Right cardiac atrium (tissue), 5 donors: Measurements from ENCODE around the gene AKAP3. TPM values are rescaled to one million over a fixed set of nuclear protein-coding genes. Genes with fewer than 3 reads are reported as not detected.
A peak's percentile ranks its signal among the peaks of the same experiment; 100 is the strongest.

Experiments used
- ATAC-seq, 2 donors: fragments of 200-7000 bp; cut with Tn5 transposase; one replicate each; pipeline versions ENCODE4 v1.8.0 to v1.9.1; 2020; ENCODE audit warnings: moderate library complexity in 2 of 2, mild to moderate bottlenecking in 1 of 2
- DNase-seq, 3 donors: peaks; one replicate each; pipeline ENCODE4 v3.0.0-alpha.2; 2020
- H3K27ac ChIP-seq: one replicate; pipeline ENCODE4 v1.5.1; 2013; ENCODE audit warnings: mild to moderate bottlenecking, low read length, control low read depth, moderate library complexity
- H3K27me3 ChIP-seq: one replicate; pipeline ENCODE4 v1.6.1; 2013; ENCODE audit not compliant: control insufficient read depth, insufficient read depth
- H3K4me1 ChIP-seq: one replicate; pipeline ENCODE4 v1.6.1; 2013; ENCODE audit warnings: low read length; ENCODE audit not compliant: control insufficient read depth, insufficient read depth
- H3K4me3 ChIP-seq: one replicate; pipeline ENCODE4 v1.5.1; 2013; ENCODE audit warnings: low read length, control low read depth
- H3K9me3 ChIP-seq: one replicate; pipeline ENCODE4 v1.6.1; 2013; ENCODE audit warnings: low read length; ENCODE audit not compliant: control insufficient read depth
- WGBS: extraction: QIAGEN DNeasy Blood & Tissue Kit; methylation state at CpG from one replicate; pipeline ENCODE4 v1.1.7; 2013; 5-methylcytosine and 5-hydroxymethylcytosine counted together
- intact Hi-C, 4 donors: fragments of 100-400 bp; cut with DNase I; formaldehyde crosslinking; loops; one replicate each; pipeline versions ENCODE4 v1.11.0 to v1.14.0; 2022 to 2023
- polyA plus RNA-seq: library from polyadenylated mRNA; stranded (reverse); fragments of 200-250 nt; gene quantifications from one replicate; pipeline ENCODE4 v1.2.3, GENCODE V29; 2013
- total RNA-seq, 4 donors: library from RNA; stranded (reverse); fragmentation: NEBNext Ultra II Directional; extraction: Animal tissue kit (Norgen Biotek cat#: 25700); gene quantifications; one replicate each; pipeline ENCODE4 v1.2.1, GENCODE V29; 2021
- donor health status: healthy with polysubstance abuse.
- donor health status: DM: no; HTN: yes; CAD: no.
- donor health status: DM: no; HTN: no; CAD: no.
- donor health status: DM: no; HTN: yes; CAD: no; lungs with severe emphysema.
- donor health status: DM: yes; HTN: yes; CAD: no.

Gene AKAP3
- total and polyA plus RNA-seq, 5 donors: 3.3 to 5.8 (median 4.0) TPM

DNA sequence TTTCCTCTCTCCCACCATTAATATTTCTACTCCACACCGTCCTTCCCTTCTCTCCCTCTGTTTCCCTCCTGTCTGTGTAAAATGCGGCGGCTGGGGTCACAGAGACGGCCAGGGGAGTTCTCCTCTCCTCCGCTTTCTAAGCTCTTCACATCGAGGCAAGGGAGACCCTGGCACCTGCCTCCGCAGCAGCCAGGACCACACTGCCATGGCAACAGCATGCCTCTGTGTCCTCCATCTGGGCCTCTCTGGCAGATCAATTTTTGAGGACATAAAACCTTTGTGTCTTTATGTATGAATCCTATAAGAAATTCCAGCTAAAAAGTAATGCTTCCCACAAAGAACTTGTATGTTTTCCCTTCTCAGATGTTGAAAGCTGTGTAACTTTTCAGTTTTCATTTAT, 45.4 kb downstream of the AKAP3 start:
- intact Hi-C loops: no loop called here
- no peak overlapping the region for H3K27ac ChIP-seq
- H3K27me3 ChIP-seq: no peaks in the 10 kb centered on the region
- ATAC-seq (no peak), DNase-seq (no peak)
- WGBS: 72% methylated on average over 7 of the region's 7 CpGs
- no peaks in the 10 kb centered on the region for H3K9me3 ChIP-seq
- H3K4me1 ChIP-seq: no peaks in the 10 kb centered on the region
- H3K4me3 ChIP-seq: no peak overlapping the region

DNA sequence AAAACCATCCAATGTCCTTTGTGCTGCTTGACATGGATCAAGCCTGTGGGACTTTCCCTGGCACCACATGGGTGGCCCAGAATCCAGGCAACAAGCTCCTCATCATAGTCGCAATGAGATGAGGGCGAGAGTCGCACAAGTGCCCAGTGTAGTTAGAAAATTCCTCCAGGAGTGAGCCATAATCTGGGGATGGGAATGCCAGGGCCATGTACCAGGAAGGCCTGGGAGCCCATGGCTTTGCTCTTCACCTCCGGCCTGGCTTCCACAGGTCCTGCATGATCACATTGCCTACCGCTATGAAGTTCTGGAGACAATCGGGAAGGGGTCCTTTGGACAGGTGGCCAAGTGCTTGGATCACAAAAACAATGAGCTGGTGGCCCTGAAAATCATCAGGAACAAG, 53.0 kb downstream of the AKAP3 start:
- no peak for ATAC-seq
- Histone ChIP-seq H3K27ac (no peak overlapping the region), H3K4me1 (no peaks in the 10 kb centered on the region), H3K9me3 (no peaks in the 10 kb centered on the region), H3K27me3 (no peaks in the 10 kb centered on the region), H3K4me3 (no peak overlapping the region)
- intact Hi-C loops: no loop called here
- DNase-seq: no peak
- WGBS: 95% methylated on average over 6 of the region's 6 CpGs

DNA sequence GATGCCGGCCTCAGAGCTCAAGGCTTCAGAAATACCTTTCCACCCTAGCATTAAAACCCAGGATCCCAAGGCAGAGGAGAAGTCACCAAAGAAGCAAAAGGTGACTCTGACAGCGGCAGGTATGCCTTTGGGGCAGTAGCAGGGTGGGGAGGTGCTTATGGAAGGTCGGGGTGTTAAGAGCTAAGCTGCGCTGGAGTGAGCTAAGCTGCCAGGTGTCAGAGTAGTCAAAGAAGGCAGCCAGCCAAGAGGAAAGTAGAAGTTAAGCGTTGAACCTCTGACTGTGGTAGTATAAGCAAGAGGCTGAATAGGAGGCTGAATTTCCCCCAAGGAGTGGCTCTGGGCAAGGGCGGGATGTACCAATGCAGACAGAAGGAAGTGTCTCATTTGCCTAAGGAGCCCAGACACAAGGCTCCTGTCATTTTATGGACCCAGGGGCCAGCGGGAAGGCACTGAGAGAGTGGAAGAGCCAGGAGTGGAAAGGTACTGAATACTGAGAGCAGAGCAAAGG, 57.6 kb downstream of the AKAP3 start:
- no peaks in the 10 kb centered on the region for H3K9me3 ChIP-seq
- no peaks in the 10 kb centered on the region for H3K27me3 ChIP-seq
- WGBS: 68% methylated on average over 7 of the region's 7 CpGs
- no peak overlapping the region for H3K27ac ChIP-seq
- intact Hi-C loops: no loop called here
- H3K4me1 ChIP-seq: no peaks in the 10 kb centered on the region
- ATAC-seq (no peak), DNase-seq (no peak)
- H3K4me3 ChIP-seq: no peak overlapping the region

DNA sequence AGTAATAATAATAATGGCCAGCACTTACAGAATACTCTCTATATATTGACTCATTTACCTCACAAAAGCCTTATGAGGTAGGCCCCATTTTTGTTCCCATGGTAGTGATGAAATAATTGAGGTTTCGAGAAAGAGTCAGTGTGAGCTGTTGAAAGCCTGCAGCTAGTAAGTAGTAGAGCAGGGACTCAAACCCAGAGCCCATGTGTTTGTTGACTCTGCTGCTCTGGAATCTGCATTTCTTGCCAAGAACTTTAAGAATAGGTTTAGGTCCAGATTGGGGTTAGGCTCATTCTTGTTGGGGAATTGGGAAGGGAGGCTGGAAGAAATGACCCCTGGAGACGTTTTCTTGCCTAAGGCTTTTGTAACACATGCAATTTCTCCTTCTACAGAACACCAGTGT, 58.9 kb downstream of the AKAP3 start:
- intact Hi-C loops: no loop called here
- WGBS: 57% methylated on average over 2 of the region's 2 CpGs
- Histone ChIP-seq H3K4me1 (no peaks in the 10 kb centered on the region), H3K27ac (no peak overlapping the region), H3K4me3 (no peak overlapping the region), H3K27me3 (no peaks in the 10 kb centered on the region), H3K9me3 (no peaks in the 10 kb centered on the region)
- ATAC-seq (no peak), DNase-seq (no peak)

DNA sequence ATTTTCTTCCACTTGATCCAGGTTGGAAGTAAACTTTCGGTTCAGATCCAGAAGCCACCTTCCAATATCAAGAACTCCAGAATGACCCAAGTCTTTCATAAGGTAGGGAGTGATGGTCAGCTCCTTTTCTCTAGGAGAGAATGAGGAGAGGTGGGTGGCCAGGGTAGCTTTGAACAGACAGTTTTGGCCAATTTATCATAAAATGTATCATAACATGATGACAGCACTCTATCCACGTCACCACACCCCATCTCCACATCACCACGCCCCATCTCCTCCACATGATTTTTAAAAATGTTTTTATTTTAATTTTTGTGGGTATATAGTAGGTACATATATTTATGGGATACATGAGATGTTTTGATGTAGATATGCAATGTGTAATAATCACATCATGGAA, 59.9 kb downstream of the AKAP3 start:
- Histone ChIP-seq H3K27me3 (no peaks in the 10 kb centered on the region), H3K4me3 (no peak overlapping the region), H3K27ac (no peak overlapping the region), H3K9me3 (no peaks in the 10 kb centered on the region), H3K4me1 (no peaks in the 10 kb centered on the region)
- 97% methylated on average over 3 of the region's 3 CpGs for WGBS
- ATAC-seq: no peak
- intact Hi-C loops: no loop called here
- DNase-seq: no peak

DNA sequence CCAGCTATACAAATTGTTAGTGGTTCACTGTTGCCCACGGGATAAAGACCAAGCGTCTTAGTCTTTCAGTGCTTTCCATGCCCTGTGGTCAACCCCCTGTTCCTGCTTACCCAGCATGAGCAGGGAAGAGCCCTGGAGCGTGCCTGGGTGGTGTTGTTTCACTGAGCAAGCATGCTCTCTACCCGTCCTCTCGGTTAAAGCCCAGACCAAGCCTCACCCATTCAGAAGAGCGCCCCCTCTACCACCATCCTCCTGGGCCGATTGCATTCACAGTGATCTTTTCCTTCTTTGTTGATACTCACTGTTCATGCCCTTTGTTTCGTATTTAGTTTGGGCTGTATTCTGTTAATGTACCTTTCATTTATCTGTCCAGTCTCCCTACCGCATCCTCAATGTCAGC, 61.7 kb downstream of the AKAP3 start:
- Histone ChIP-seq H3K27me3 (no peaks in the 10 kb centered on the region), H3K4me1 (no peaks in the 10 kb centered on the region), H3K4me3 (no peak overlapping the region), H3K27ac (no peak overlapping the region), H3K9me3 (no peaks in the 10 kb centered on the region)
- WGBS: 66% methylated on average over 9 of the region's 9 CpGs
- intact Hi-C loops: no loop called here
- DNase-seq: no peak
- no peak for ATAC-seq

DNA sequence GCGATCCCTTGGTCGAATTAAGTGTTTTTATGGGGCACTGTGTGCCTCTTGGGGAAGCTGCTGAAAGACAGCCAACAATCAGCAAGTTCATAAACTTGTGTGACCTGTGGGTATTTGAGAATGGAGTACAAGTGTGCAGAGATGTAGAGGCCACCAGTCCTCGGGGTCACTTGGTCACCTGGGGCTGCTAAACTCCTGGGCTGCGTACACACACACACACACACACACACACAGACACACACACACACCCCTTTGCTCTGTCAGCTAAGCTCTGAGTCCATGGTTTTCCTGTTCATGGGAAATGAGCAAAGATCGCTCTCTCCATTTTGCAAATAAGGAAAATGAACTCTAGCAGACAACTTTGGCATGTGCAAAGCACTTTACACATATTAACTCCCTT, 62.4 kb downstream of the AKAP3 start:
- H3K4me3 ChIP-seq: no peak overlapping the region
- H3K4me1 ChIP-seq: no peaks in the 10 kb centered on the region
- no peaks in the 10 kb centered on the region for H3K9me3 ChIP-seq
- 63% methylated on average over 5 of the region's 5 CpGs for WGBS
- ATAC-seq (no peak), DNase-seq (no peak)
- no peaks in the 10 kb centered on the region for H3K27me3 ChIP-seq
- intact Hi-C loops: no loop called here
- no peak overlapping the region for H3K27ac ChIP-seq

DNA sequence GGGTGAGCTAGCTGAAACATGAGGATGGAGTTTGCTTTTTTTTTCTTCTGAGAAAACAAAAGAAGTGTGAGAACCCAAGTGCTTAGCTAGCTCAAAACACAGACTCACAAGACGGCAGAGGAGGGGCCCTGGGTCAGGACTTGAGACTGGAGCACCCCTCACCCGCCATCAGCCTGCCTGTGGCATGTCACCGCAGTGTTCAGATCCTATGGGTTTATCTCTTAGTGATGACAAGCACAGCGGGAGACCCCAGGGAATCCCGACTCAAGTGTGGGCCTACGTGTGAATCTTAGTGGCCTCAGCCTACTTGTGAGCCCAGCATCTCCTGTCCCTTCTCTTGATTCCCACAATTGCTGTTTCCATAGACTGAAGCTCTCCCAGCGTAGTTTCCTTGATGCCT, 64.0 kb downstream of the AKAP3 start:
- H3K27me3 ChIP-seq: no peaks in the 10 kb centered on the region
- ATAC-seq (no peak), DNase-seq (no peak)
- WGBS: 55% methylated on average over 7 of the region's 7 CpGs
- intact Hi-C loops: no loop called here
- H3K9me3 ChIP-seq: no peaks in the 10 kb centered on the region
- H3K4me3 ChIP-seq: no peak overlapping the region
- no peak overlapping the region for H3K27ac ChIP-seq
- H3K4me1 ChIP-seq: no peaks in the 10 kb centered on the region

DNA sequence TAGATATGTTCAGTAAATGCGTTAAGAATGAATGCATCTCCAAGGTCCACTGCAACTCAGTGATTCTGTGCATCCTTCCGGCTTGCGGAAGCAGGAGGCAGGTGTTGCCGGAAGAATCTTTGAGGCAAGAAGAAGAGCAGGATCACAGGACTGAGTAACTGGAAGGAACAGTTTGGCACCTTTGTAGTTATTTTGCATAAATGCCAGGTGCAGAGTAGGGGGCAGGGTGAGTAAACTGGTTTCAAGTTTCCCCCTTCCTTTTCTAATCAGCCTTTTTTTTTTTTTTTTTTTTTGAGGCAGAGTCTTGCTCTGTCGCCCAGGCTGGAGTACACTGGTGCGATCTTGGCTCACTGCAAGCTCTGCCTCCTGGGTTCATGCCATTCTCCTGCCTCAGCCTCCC, 64.6 kb downstream of the AKAP3 start:
- ATAC-seq: no peak
- no peak overlapping the region for H3K4me3 ChIP-seq
- 86% methylated on average over 6 of the region's 6 CpGs for WGBS
- H3K27me3 ChIP-seq: no peaks in the 10 kb centered on the region
- no peaks in the 10 kb centered on the region for H3K4me1 ChIP-seq
- DNase-seq: no peak
- H3K27ac ChIP-seq: no peak overlapping the region
- no peaks in the 10 kb centered on the region for H3K9me3 ChIP-seq
- intact Hi-C loops: no loop called here

DNA sequence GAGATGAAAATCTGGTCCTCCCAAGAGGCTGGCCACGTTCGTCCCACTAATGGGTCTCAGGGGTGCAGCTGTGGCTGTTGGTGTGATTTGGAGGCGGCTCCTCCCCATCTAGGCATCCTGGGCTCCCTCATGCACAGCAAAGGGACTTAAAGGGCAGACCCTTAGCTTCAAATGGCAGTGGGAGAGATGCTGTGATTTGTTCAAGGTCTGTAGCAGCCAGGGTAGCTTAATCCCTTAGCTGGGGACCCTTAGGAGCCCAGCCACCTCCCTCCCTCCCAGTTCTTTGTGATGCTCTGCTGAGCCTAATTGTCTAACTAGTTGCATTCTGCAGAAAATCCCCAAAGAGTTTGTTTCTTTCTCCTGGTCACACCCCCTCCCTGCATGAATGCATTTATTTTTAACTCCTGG, 68.6 kb downstream of the AKAP3 start:
- no peak overlapping the region for H3K27ac ChIP-seq
- no peak for DNase-seq
- no peaks in the 10 kb centered on the region for H3K27me3 ChIP-seq
- WGBS: 55% methylated on average over 3 of the region's 3 CpGs
- intact Hi-C loops: no loop called here
- H3K4me1 ChIP-seq: no peaks in the 10 kb centered on the region
- H3K9me3 ChIP-seq: no peaks in the 10 kb centered on the region
- no peak for ATAC-seq
- no peak overlapping the region for H3K4me3 ChIP-seq

DNA sequence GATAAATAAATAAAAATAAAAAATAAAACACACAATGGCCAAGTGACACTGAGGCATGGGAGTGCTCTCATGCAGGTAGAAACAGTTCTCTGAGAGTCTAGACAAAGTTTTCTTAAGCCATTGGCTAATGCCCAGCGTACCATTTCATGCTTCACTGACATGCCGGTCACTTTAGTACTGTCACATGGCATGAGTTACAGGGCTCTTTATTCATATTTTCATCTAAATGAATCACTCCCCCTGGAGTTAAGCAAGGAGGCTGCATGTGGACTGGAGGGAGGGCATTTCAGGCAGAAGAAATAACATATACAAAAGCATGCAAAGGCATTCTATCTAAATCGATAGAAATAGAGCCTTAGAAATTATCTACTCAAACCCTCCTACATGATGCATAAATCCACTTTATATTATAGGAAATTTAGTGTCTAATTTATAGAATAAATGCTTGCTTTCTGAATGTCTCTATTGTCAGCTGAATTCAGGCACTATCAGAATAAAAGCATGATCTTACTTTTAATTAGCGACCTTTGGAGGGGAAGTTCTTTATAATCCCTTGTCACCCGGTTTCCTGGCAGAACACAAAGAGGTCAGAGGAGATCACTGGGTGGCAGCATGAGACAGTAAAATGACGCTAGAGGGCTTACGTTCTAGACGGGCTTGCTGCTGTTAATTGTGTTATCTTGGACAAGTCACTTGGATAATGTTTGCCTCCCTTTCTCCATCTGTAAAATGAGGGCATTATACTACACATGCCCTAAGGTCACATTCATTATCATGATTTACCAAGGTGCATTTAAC, 69.3 kb downstream of the AKAP3 start:
- no peak overlapping the region for H3K27ac ChIP-seq

DNA sequence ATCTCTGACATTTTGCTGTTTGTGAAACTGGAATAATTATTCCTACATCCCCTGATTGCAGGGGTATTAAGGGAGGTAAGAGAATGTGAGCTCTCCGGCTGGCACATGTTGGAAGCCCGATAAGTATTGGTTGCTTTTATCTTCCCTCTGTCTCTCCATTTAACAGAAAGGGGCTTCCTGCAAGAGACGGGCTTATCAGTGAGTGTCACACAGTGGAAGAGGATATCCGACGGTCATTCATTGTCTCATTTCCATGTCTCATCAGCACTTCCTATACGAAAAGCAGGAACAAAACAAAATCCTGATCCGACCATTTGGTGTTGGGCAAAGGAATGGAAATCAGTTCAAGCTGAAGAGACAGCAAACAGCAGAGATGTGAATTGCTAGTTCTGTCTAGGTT, 76.2 kb downstream of the AKAP3 start:
- Histone ChIP-seq H3K27me3 (no peaks in the 10 kb centered on the region), H3K9me3 (no peaks in the 10 kb centered on the region), H3K27ac (no peak overlapping the region), H3K4me1 (no peaks in the 10 kb centered on the region), H3K4me3 (no peak overlapping the region)
- intact Hi-C loops: no loop called here
- no peak for ATAC-seq
- DNase-seq: no peak
- WGBS: 28% methylated on average over 7 of the region's 7 CpGs

More for the DNA sequence above, 69.3 kb downstream of the AKAP3 start:
- Histone ChIP-seq H3K4me3 (no peak overlapping the region), H3K27me3 (no peaks in the 10 kb centered on the region), H3K4me1 (no peaks in the 10 kb centered on the region), H3K9me3 (no peaks in the 10 kb centered on the region)
- DNase-seq (no peak), ATAC-seq (peak in 1 of 2 donors; percentile 46)
- intact Hi-C loops: no loop called here
- 28% methylated on average over 8 of the region's 8 CpGs for WGBS
